A673 (cell line): ENCODE data around the gene WDR31.

Experiments
- EZH2 ChIP-seq: fragments of 200-600 bp; sonication (generic); IDR thresholded peaks from 2 replicates; pipeline ENCODE4 v1.6.1; 2017; ENCODE audit warnings: borderline replicate concordance, low read depth, mild to moderate bottlenecking, mixed read lengths, antibody characterized with exemption, low read length; ENCODE audit not compliant: poor library complexity, severe bottlenecking
- TF ChIP-seq, protein P1 (sequence below): fragments of 300-800, 200-600 bp; sonication (generic); conservative IDR thresholded peaks from 2 replicates; pipeline ENCODE4 v1.5.1; 2017; ENCODE audit warnings: low read depth, mild to moderate bottlenecking, antibody characterized with exemption, low read length, moderate library complexity, mixed read lengths

GRCh38 chr9:113349445-113350094 is 9.5 kb upstream of the WDR31 start, which contains the start of gene BSPRY:
- no peak for TF ChIP-seq EZH2
- TF ChIP-seq, protein P1, sequence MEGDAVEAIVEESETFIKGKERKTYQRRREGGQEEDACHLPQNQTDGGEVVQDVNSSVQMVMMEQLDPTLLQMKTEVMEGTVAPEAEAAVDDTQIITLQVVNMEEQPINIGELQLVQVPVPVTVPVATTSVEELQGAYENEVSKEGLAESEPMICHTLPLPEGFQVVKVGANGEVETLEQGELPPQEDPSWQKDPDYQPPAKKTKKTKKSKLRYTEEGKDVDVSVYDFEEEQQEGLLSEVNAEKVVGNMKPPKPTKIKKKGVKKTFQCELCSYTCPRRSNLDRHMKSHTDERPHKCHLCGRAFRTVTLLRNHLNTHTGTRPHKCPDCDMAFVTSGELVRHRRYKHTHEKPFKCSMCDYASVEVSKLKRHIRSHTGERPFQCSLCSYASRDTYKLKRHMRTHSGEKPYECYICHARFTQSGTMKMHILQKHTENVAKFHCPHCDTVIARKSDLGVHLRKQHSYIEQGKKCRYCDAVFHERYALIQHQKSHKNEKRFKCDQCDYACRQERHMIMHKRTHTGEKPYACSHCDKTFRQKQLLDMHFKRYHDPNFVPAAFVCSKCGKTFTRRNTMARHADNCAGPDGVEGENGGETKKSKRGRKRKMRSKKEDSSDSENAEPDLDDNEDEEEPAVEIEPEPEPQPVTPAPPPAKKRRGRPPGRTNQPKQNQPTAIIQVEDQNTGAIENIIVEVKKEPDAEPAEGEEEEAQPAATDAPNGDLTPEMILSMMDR: no peak
